ENCODE measurements around the gene THSD7A.

GRCh38 chr7:11492307-11492706 is 339.7 kb downstream of the THSD7A start:
- TF ChIP-seq CTCF (optimal IDR thresholded peaks at IDR 0.05 in 1 of 3, IDR thresholded peaks at IDR 0.05 in 1 of 3, conservative IDR thresholded peaks at IDR 0.05 in 1 of 3; ENCODE audit: extremely low read depth in 1 of 3, insufficient read depth in 2 of 3, low read length in 3 of 3) (no peak), EZH2 (IDR thresholded peaks at IDR 0.05; ENCODE audit: low read length) (no peak)

Measured in keratinocyte (primary cell).